Endometrium (tissue), 2 donors: Measurements from ENCODE around the gene ZNF274.
"Not testable (repeated sequence)": the region's sequence is repeated elsewhere in the genome, so short reads cannot be mapped to it uniquely, and the experiment has no call there.

ENCODE experiments used
- FAIRE-seq: peaks from 2 replicates; lab custom pipeline; 2012; peaks lifted over from hg19 to GRCh38; lab: Jason Lieb, UNC
- donor health status: control.
- donor health status: control.

The ZNF274 gene

DNA sequence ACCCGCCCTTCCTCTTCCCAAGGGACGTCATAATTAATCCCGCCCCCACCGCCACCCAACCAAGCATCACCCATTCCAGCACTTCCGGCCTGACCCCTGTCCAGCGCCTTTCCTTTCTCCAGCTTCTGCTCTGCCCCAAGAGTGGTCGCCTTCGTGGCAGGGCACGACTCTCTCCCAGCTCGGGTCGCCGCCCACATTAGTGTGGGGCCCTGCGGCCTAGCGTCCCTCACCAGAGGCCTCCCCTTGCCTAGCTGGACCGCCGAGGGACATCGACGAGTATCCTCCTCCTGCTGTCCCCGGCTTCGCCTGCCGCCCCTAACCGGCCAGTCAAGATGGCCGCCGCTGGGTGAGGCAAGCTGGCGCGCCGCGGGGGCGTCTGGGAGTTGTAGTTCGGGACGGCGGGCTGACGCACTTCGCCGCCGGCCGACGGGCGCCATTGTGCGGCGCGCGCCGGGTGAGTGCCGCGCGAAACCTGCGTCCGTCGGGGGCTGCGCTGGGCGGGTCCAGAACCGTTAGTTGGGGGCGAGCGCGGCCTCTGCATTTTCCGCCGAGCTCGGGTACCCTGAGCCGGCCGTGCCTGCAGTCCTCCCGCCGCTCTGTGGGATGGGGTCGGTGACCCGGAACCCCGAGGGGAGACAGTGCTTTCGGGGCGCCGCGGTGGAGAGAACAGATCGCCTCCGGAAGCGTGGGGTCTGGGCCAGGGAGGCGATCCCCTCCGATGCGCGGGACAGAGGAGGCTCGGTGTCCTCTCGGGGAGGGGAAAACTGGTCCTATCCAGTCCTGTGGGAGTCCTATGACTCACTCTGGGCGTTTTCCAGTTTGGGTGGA lies at the start of gene ZNF274:
Gene ZNF274 (plus strand): TSS at position 73 of the 828 bp plus-strand sequence. CDS start 905 bp downstream, outside the sequence.
- no peak for FAIRE-seq

DNA sequence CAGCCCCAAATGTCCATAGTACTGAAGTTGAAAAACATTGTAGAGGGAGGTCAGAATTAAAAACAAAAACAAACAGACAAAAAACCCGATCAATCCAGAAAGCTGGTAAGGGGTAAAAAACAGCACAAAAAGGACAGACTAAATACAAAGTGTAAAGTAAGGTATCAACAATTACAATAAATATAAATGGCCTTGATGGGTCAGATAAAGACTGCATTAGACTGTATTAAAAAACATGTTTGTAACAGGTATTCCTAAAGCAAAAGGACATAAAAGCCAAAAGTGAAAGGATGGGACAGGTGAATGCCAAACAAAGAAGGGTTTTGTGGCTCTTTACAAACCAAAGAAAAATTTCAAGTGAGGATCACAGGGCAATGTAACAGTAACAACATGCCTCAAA lies 48.6 kb upstream of the ZNF274 start:
- no peak for FAIRE-seq

DNA sequence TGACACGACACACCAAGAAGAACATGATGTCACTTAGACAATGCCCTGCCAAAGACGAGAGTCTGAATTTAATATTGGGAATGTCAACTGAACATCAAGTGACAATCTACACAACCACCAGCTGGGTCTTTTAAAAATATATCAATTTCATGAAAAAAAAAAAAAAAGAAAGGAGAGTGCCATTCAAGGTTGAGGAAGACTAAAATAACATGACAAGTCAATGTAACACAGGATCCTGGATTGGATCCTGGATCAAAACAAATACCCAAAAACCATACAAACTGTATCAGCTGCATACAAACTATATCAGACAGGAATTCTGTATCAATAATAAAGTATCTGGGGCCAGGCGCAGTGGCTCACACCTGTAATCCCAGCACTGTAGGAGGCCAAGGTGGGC lies 37.0 kb upstream of the ZNF274 start:
- FAIRE-seq: no peak

DNA sequence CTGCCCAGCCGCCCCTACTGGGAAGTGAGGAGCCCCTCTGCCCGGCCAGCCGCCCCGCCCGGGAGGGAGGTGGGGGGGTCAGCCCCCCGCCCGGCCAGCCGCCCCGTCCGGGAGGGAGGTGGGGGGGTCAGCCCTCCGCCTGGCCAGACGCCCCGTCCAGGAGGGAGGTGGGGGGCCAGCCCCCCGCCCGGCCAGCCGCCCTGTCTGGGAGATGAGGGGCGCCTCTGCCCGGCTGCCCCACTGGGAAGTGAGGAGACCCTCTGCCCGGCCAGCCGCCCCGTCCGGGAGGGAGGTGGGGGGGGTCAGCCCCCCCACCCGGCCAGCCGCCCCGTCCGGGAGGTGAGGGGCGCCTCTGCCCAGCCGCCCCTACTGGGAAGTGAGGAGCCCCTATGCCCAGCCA lies 35.4 kb upstream of the ZNF274 start:
- not testable (repeated sequence) for FAIRE-seq

DNA sequence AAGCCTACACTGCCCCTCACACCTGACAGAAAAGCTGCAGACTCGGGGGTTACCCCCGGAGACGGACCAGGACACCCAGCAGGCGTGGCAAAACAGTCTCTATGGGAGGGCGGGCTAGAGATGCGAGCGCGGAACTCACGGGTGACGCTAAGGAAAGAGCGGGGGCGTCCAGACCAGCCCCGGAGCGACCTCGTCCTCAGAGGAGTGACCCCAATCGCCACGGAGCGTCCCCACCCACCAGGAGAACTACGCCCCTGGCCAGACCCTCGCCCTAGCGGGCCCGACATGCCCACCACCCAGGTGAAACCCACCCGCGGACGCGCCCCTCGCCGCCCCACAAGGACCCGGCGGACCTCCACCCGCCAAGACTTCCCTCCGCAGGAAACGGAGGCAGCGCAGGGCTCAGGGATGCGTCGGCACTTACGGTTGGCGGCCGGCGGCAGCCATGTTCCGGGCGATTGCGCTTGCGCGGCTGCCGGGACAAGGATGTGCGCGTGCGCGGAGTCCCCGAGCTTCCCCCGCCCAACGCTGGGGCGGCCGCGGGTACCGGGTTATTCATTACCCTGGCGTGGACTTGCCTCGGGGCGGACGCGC lies 32.4 kb upstream of the ZNF274 start, which contains the start of gene ZNF329:
Gene ZNF329 (minus strand): TSS at position 462 of the 594 bp plus-strand sequence. CDS start 21,286 bp downstream, outside the sequence.
- FAIRE-seq: no peak

DNA sequence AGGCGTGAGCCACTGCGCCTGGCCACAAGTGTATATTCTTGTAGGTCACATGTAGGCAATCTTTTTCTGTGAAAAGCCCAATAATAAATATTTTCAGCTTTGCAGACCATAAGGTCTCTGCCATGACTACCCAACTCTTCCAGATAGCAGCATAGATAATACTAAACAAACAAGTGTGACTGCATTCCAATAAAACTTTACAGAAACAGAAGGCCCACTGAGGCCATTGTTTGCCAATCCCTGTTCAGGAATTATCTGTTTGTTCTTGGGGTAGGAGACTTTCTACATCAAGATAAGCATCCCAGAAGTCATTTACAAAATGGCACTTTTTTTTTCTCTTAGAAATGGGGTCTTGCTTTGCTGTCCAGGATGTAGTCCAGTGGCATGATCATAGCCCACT lies 29.5 kb upstream of the ZNF274 start:
- FAIRE-seq: no peak

DNA sequence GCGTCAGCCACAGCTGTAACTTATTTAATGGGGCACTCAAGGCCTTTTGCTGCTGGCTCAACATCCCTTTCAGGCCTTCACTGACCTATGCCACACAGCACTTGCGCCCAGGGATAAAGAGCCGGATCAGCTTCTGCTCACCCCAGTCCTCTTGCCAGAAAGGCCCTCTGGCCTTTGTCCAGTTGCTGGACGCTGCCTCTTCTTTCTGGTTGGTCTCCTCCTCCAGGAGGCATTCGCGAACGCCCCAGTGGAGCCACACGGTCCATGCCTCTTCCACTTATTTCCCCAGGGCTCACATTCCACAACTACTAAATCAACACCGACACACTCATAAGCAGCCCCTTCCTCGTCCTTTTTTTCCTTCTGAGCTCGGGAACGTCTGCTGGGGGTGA lies 28.6 kb upstream of the ZNF274 start:
- FAIRE-seq: no peak

DNA sequence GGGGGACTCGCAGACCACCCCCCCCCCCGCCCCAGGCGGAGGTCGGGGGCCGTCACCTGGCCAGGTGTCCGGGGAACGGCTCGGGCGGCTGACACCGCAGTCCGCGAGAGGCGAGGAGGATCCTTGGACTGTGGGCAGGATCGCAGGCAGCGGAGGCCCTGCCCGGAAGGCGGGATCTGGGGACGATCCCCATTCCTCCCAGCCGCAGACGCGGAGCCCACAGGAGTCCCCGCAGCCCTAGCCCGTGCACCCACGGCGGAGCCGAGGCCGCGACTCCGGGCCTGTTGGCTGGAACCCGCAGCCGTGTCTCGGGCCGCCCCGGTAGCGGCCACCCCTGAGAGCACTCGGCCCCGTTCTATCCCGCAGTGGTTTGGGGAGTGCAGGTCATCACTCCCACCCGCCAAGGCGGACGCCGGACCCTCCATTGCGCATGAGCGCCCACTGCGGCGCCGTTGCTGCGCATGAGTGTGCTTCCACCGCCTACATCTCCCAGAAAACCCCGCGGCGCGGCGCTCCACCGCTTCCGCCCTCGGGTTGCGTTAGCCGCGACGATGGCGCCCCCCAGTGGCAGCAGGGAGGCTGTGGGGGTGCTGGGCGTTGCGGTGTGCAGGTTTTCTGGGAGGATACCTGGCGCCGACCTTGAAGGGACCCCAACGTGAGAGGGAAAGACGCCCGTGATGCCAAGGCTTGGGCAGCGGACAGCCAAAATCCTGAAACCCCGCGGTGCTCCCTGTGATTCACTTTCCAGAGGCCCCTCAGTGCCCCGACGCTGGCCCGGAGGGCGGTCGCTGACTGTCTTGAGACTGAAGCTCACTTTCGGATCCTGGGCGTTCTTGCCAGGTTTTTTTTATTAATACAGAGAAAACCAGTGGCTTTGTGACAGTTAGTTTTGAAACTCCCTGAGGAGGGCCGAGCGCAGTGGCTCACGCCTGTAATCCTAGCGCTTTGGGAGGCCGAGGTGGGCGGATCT lies 27.9 kb upstream of the ZNF274 start:
- peak; percentile 75 for FAIRE-seq

DNA sequence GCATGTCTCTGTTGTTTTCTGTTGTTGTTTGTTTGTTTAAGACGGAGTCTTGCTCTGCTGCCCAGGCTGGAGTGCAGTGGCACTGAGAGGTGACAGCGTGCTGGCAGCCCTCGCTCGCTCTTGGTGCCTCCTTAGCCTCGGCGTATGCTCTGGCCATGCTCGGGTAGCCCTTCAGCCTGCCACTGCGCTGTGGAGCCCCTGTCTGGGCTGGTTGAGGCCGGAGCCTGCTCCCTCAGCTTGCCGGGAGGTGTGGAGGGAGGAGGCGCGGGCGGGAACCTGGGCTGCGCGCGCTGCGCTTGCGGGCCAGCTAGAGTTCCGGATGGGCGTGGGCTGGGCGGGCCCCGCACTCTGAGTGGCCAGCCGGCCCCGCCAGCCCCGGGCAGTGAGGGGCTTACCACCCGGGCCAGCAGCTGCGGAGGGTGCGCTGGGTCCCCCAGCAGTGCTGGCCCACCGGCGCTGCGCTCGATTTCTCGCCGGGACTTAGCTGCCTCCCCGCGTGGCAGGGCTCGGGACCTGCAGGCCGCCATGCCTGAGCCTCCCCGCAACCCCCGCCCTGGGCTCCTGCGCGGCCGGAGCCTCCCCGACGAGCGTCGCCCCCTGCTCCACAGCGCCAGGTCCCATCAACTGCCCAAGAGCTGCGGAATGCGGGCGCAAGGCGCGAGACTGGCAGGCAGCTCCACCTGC lies 25.7 kb upstream of the ZNF274 start:
- no peak for FAIRE-seq

DNA sequence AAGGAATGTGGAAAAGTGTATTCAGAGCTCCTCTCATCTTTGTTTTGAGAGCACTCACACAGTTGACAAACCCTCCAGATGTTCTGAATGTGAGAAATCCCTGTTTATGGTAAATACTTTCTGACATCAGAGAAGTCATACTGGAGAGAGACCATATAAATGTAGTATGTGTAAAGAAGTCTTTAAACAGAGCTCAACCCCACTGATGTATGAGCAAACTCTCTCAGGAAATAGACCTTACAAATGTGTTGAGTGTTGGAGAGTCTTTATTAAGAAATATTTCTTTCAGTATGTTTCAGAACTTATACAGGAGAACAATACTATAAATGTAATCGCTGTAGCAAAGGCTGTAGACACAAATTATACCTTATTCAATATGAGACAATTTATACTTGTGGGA lies 16.6 kb upstream of the ZNF274 start:
- no peak for FAIRE-seq

DNA sequence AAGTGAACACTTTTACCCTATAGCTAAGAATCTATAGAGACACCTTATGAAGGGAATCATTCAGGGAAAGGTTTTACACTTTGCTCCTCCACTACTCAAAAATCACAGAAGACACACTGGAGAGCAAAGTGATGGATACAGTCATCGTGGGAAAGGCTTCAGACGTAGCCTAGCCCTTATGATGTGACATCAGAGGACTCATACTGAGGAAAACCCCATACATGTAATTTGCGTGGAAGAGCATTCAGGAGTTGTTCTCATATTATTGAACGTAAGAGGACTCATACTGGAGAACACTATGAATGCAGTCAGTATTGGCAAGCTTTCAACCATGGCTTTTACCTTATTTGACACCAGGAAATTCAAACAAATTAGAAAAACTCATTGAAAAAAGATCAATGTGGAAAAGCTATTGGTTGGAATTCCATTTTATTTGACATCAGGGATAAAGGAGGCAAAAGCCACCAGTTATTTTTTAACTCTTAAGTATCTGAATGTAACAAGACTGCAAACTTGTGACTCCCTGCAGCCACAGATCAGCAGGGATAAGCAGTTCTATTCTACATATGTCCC lies 16.1 kb upstream of the ZNF274 start:
- no peak for FAIRE-seq

DNA sequence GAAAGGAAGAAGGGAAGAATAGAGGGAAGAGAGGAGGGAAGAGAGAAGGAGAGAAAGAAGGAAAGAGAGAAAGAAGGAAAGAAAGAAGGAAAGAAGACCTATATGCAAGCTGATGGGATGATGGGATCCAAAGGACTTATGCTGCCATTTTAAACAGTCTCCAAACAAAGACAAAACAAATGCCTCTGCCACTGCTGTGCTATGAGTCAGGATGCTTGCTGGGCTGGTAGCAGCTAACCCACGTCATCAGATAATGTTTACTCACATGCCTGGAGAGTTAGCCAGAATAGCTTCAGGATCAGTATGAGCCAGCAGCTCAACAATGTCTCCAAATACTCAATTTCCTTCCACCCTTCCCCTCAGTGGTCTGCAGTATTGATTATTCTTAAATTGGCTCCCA lies 12.0 kb upstream of the ZNF274 start:
- FAIRE-seq: no peak

DNA sequence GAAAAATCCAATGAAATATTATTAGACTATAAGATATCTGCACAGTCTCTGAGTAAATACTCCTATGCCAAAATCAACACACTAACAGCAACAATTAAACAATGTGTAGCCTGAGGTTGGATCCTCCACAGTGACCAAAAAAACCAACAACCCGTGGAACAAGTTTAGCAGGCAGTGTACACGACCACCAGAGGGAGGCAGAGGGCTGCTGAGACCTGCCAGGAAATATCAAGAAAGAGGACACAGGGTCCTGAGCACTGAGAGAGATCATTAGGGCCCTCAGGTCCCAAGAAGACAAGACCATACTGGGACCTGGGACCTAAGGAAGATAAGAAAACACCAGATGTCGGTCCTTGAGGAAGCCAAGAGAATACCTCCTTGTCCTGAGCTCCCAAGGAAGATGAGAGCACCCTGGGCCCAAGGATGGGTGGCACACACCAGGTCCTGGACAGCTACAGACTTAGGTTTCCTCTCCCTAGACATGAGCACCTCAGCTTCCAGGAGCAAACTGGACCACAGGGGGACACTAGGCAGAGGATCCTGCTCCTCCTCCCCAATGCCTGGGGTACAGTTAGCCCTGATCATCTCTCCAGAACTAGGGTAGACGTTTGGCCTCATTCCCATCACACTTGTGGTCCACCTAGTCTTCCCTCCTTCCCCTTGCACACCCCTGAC lies 822 bp upstream of the ZNF274 start:
- FAIRE-seq: no peak

DNA sequence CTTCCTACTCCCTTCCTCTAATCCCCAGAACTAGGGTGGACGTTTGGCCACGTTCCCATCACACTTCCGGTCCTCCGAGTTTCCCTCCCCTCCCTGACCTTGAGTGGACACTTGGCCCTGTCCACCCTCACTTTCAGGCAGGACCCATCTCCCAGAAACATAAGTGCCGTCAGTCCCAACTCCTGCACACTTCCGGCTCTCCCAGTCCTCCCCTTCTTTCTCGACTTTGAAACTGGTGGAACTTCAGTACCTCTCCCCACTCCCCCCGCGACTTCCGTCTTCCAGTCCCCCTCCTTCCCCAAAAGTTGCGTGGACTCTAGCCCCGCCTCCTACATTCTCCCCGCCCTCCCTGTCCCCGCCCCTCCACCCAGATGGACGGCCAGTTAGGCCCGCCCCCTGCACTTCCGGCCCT lies 278 bp upstream of the ZNF274 start:
- no peak for FAIRE-seq

DNA sequence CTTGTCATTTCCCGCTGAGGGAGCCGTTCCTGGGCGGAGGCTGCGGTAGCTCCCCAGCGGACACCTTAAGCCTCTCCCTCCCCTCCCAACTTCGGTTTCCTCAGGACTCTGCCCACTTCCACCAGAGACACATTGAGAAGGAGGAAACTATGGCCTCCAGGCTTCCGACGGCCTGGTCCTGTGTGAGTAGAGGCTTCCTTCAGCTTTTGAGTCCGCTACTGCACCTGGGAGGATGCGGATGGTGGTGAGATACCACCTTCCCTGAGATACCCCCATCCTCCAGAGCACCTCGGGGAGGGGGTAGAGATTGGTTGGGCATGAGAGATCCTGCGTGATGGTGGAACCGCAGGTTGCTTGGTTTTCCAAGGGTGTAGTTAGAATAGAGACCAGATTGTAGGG lies 955 bp downstream of the ZNF274 start:
- no peak for FAIRE-seq

DNA sequence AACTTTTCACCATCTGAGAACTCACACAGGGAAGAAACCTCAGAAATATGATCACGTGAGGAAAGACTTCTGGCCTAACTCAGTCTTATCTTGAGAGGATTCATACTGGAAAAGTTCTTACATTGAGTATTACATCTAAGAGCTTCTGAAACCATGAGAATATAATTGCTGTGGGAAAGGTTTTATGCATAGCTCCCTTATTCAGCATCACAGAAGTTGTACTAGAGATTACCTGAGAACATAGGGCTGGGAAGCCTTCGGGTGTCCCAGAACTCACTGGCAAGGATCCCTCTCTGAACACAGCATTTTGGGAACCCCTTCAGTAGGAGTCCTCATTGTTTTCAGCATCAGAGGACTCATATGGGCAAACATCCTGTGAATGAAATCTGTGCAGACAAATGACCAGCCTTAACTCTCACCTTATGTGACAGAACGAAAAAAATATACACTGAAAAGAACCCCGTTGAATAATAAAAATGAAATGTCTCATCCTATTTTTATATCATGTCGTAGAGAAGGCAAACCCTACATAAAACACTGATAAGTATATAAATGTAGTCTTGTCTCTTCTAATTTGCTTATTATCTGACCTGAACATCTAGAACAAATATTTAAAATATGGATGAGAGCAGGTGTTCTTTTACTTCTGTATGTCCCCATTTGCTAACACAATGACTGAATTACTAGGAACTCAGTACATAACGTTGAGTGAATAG lies 14.2 kb downstream of the ZNF274 start:
- no peak for FAIRE-seq

DNA sequence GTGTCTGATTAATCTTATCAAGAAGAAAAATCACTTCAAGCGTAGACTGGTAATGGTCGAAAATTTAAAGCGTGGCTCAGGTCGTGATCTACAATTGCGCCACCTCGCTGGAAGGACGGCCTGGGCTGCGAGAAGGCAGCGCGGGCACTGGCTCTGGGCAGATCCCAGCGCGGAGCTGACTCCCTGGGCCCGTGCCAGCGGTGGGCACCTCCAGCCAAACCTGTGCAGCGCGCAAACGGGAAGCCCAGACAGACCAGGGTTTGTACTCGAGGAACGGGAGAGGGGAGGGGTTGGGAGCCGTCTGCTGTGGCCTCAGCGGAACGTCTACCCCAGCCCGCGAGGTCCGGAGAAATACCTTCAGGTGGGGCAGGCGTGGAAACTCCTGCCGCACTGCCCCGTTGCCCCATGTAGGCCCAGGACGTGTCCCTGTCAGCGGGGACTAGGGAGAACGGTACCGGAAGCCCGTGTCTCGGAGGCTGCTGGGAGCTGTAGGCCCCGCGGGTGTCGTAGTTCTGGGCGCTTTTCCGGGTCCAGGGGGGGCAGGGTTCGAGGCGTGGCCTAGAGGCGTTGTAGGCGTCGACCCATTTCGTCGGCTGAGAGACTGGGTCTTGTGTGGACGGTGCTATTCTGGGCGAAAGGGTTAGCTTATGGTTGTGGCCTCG lies 21.1 kb downstream of the ZNF274 start:
- no peak for FAIRE-seq

DNA sequence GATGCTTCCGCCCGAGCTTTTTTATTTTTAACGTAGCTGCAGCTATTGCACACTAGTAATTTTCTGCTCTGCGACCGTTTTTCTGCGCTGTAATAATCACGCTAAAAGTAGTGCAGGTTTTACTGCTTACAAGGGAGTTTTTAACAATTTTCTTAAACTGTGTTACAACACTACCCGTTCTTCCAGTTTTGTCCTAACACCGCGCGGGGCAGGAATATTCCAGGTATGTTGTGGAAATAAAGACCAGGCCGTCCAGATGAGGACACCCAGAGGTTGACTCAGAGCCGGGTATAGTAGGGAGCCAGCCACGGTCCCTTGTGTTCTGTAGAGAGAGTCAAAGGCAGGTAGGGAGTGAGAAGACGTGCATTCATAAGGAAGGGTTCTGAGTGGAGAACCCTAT lies 21.7 kb downstream of the ZNF274 start:
- no peak for FAIRE-seq

DNA sequence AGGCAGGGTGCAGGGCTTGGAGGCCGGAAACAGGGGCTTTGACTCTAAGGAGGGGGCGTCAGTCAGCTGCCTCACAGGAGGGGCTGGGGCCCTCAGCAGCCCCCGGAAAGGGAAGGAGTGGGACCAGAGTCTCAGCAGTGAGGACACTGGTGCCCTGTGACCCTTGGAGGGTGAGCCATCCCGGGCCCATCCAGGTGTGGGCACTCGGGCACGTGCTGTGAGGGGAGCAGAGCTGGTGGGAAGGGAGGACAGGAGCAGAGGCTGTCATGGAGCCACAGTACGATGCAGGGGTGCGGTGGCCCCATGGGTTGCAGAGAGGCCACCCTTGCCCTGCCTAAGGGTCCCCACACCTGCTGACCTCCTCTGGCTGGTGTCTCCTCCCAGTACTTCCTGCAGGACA lies 26.7 kb downstream of the ZNF274 start:
- FAIRE-seq: no peak
